ENCODE measurements around the gene P4HB.

P4HB gene

DNA sequence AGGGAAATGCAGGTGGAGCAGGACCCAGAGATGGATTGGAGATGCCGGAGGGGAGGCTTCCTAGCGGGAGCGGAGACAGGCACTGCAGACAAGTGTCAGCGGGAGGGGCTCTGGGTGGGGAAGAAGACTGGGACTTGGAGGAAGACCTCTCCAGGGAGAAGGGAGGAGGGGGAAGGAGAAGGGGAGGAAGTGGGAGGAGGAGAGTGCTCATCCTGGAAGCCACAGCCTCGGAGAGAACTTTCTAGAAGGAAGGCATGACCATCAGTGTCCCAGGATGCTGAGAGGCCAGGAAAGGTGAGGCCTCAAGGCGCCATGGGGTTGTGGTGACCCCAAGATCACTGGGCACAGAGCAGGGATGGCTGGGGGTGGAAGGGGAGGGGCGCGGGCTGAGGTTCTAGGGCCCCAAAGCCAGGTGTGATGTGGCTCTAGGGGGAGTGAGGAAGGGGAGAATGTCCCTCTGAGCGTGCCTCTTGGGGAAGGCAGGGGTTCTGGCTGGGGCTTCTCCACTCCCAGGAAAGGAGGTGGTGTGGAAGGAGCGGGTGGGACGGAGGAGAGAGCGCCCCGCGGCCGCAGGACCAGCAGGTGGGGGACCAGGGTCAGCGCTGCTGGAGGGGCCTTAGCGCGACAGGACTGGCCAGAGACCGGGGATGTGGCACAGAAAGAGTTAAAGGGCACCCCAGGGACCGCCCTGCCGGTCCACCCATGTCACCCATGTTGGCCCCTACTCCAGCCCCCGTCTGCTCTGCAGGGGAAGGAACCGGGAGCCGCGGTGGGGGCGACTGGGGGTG lies 57.3 kb downstream of the P4HB start:
- Histone ChIP-seq H3K4me3 (ENCODE audit: low read length) (no peak overlapping the region), H3K4me1 (ENCODE audit: control insufficient read depth, insufficient read depth, low read length) (no peaks in the 10 kb centered on the region), H3K9ac (ENCODE audit: low read length) (no peak overlapping the region), H3K27ac (ENCODE audit: low read depth, low read length) (no peak overlapping the region), H3K27me3 (ENCODE audit: control insufficient read depth, insufficient read depth, low read length) (peaks cover 33% of the 10 kb centered on the region), H3K36me3 (ENCODE audit: control insufficient read depth, insufficient read depth, low read length) (no peaks in the 10 kb centered on the region)

DNA sequence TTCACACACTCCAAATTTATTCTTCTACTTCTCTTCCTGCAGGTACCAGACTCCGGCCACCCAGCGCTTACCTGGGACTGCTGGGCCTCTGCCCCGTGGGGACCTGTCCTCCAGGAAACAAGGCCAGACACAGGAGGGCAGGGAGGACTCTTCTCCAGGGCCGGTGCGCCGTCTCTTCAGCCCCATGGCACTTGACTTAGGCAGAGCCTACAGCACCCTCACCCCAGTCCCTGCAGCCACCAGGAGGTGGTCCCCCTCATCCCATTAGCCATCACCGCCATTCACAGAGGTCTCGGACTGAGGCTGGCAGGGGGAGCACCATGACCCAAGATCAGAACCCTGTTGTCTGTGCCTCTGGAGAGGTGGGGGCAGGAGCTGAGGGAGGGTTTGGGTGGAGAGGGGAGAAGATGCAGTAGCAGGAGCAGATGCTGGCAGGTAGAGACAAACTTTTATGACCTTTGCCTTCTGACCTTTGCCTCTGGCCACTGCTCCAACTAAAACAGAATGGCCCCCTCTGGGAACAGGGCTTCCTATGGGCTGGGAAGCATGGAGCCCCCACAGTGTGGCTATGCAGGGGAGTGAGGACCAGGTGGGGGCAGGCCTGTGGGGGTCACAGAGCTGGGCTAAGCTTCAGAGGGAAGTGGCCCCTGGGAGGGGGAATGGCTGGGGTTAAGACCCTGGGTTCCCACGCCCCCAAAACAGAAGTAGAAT lies 58.1 kb downstream of the P4HB start:
- H3K9ac ChIP-seq (ENCODE audit: low read length), result no peak overlapping the region
- no peaks in the 10 kb centered on the region for H3K36me3 ChIP-seq (ENCODE audit: control insufficient read depth, insufficient read depth, low read length)
- H3K4me3 ChIP-seq (ENCODE audit: low read length), result no peak overlapping the region
- H3K27ac ChIP-seq (ENCODE audit: low read depth, low read length), result no peak overlapping the region
- H3K27me3 ChIP-seq (ENCODE audit: control insufficient read depth, insufficient read depth, low read length), result peaks cover 28% of the 10 kb centered on the region
- H3K4me1 ChIP-seq (ENCODE audit: control insufficient read depth, insufficient read depth, low read length), result no peaks in the 10 kb centered on the region

DNA sequence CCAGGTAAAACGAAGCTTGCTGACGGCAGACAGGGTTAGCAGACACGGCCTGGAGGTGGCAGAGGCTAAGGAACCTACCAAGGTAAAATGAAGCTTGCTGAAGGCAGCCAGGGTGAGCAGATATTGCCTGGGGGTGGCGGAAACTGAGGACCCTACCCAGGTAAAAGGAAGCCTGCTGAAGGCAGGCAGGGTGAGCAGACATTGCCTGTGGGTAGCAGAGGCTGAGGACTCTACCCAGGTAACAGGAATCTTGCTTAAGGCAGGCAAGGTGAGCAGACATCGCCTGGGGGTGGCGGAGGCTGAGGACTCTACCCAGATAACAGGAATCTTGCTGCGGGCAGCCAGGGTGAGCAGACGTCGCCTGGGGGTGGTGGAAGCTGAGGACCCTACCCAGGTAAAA lies 59.0 kb downstream of the P4HB start:
- no peaks in the 10 kb centered on the region for H3K4me1 ChIP-seq (ENCODE audit: control insufficient read depth, insufficient read depth, low read length)
- no peak overlapping the region for H3K4me3 ChIP-seq (ENCODE audit: low read length)
- H3K9ac ChIP-seq (ENCODE audit: low read length), result no peak overlapping the region
- no peaks in the 10 kb centered on the region for H3K36me3 ChIP-seq (ENCODE audit: control insufficient read depth, insufficient read depth, low read length)
- peaks cover 23% of the 10 kb centered on the region for H3K27me3 ChIP-seq (ENCODE audit: control insufficient read depth, insufficient read depth, low read length)
- no peak overlapping the region for H3K27ac ChIP-seq (ENCODE audit: low read depth, low read length)

DNA sequence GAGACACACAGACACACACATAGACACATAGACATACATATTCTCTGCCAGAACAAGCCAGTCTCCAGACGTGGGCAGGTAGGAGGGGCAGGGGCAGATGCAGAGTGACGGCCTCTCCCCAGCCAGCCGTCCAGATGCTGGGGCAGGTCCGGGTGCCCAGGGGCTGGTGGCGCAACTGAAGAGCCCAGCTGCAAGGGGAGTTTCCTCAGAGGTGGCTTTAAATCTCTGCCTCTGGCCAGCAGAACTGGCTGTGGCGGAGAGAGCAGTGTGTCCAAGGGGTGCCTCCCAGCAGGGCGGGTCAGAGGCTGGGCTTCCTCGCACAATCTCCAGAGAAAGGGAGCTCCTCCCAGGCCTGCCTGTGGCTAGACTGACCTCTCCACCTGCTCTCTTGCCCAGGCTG lies 65.8 kb downstream of the P4HB start:
- Histone ChIP-seq H3K27me3 (ENCODE audit: control insufficient read depth, insufficient read depth, low read length) (peaks cover 14% of the 10 kb centered on the region), H3K9ac (ENCODE audit: low read length) (no peak overlapping the region), H3K27ac (ENCODE audit: low read depth, low read length) (no peak overlapping the region), H3K4me3 (ENCODE audit: low read length) (no peak overlapping the region), H3K36me3 (ENCODE audit: control insufficient read depth, insufficient read depth, low read length) (no peaks in the 10 kb centered on the region), H3K4me1 (ENCODE audit: control insufficient read depth, insufficient read depth, low read length) (no peaks in the 10 kb centered on the region)

DNA sequence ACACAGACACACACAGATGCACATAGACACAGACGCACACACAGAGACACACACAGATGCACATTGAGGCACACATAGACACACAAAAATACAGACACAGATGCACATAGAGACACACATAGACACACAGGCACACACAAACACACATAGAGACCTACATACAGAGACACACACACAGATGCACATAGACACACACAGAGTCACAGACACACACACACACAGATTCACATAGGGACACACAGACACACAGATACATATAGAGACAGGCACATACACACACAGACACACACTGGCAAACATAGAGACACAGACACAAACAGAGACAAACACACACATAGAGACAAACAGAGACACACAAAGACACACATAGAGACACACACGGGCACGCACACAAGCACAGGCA lies 66.3 kb downstream of the P4HB start:
- H3K9ac ChIP-seq (ENCODE audit: low read length), result no peak overlapping the region
- H3K36me3 ChIP-seq (ENCODE audit: control insufficient read depth, insufficient read depth, low read length), result no peaks in the 10 kb centered on the region
- no peak overlapping the region for H3K27ac ChIP-seq (ENCODE audit: low read depth, low read length)
- no peaks in the 10 kb centered on the region for H3K4me1 ChIP-seq (ENCODE audit: control insufficient read depth, insufficient read depth, low read length)
- H3K27me3 ChIP-seq (ENCODE audit: control insufficient read depth, insufficient read depth, low read length), result peaks cover 14% of the 10 kb centered on the region
- H3K4me3 ChIP-seq (ENCODE audit: low read length), result no peak overlapping the region
